HEK293 (cell line): ENCODE data around the gene ATP5F1B.

Experiments
- MEIS1 ChIP-seq: sonication (generic); formaldehyde crosslinking; IDR thresholded peaks from 2 replicates; pipeline ENCODE4 v1.8.1; 2022; ENCODE audit warnings: missing genetic modification reagents, mild to moderate bottlenecking, borderline replicate concordance
- SALL2 ChIP-seq: fragments of 450-650 bp; formaldehyde crosslinking; IDR thresholded peaks from 2 replicates; pipeline ENCODE4 v1.5.0; 2017; ENCODE audit warnings: missing biosample characterization, mild to moderate bottlenecking, missing genetic modification characterization, borderline replicate concordance
- YY1 ChIP-seq: fragments of 450-650 bp; formaldehyde crosslinking; IDR thresholded peaks from 2 replicates; pipeline ENCODE4 v1.5.1; 2018; ENCODE audit warnings: missing biosample characterization, missing genetic modification characterization
- ZBTB7A ChIP-seq: fragments of 450-650 bp; formaldehyde crosslinking; IDR thresholded peaks from 2 replicates; pipeline ENCODE4 v1.5.1; 2016; ENCODE audit warnings: low read depth, missing biosample characterization, missing genetic modification characterization
- ZFP69B ChIP-seq: fragments of 450-650 bp; formaldehyde crosslinking; IDR thresholded peaks from 2 replicates; pipeline ENCODE4 v1.5.1; 2016; ENCODE audit warnings: missing biosample characterization, missing genetic modification characterization
- ZNF138 ChIP-seq: fragments of 450-650 bp; formaldehyde crosslinking; IDR thresholded peaks from 2 replicates; pipeline ENCODE4 v1.5.1; 2016; ENCODE audit warnings: missing biosample characterization, missing genetic modification characterization, borderline replicate concordance
- ZNF146 ChIP-seq: fragments of 450-650 bp; formaldehyde crosslinking; IDR thresholded peaks from 2 replicates; pipeline ENCODE4 v1.5.1; 2016; ENCODE audit warnings: missing biosample characterization, missing genetic modification characterization
- ZNF274 ChIP-seq, 2 experiments: fragments of 200-500 bp in 1 of 2; fragments of 450-650 bp in 1 of 2; sonication (Bioruptor generic) in 1 of 2; formaldehyde crosslinking in 1 of 2; IDR thresholded peaks; 2 replicates each; pipeline versions ENCODE4 v1.5.1 to v1.6.1; 2014 to 2016; ENCODE audit warnings: borderline replicate concordance in 1 of 2, inconsistent platforms in 1 of 2, low read length in 1 of 2, missing biosample characterization in 1 of 2, missing genetic modification characterization in 1 of 2
- TF ChIP-seq, protein P1 (sequence below): fragments of 450-650 bp; formaldehyde crosslinking; IDR thresholded peaks from 2 replicates; pipeline ENCODE4 v1.5.1; 2016; ENCODE audit warnings: missing biosample characterization, missing genetic modification characterization
- TF ChIP-seq, protein P2 (sequence below): fragments of 450-650 bp; formaldehyde crosslinking; IDR thresholded peaks from 2 replicates; pipeline ENCODE4 v1.5.1; 2016; ENCODE audit warnings: missing biosample characterization, missing genetic modification characterization
- TF ChIP-seq, protein P3 (sequence below): fragments of 450-650 bp; formaldehyde crosslinking; conservative IDR thresholded peaks from 2 replicates; pipeline ENCODE4 v1.5.1; 2016; ENCODE audit warnings: low read depth, missing biosample characterization, missing genetic modification characterization
- TF ChIP-seq, protein P4 (sequence below): sonication (generic); formaldehyde crosslinking; IDR thresholded peaks from 2 replicates; pipeline ENCODE4 v1.8.1; 2022; ENCODE audit warnings: mild to moderate bottlenecking, moderate library complexity, missing genetic modification reagents
- TF ChIP-seq, protein P5 (sequence below): fragments of 450-650 bp; formaldehyde crosslinking; IDR thresholded peaks from 2 replicates; pipeline ENCODE4 v1.5.1; 2016; ENCODE audit warnings: missing biosample characterization, missing genetic modification characterization
- TF ChIP-seq, protein P6 (sequence below): fragments of 450-650 bp; IDR thresholded peaks from 2 replicates; pipeline ENCODE4 v1.5.1; 2018; ENCODE audit warnings: missing biosample characterization, mild to moderate bottlenecking, missing genetic modification characterization

DNA sequence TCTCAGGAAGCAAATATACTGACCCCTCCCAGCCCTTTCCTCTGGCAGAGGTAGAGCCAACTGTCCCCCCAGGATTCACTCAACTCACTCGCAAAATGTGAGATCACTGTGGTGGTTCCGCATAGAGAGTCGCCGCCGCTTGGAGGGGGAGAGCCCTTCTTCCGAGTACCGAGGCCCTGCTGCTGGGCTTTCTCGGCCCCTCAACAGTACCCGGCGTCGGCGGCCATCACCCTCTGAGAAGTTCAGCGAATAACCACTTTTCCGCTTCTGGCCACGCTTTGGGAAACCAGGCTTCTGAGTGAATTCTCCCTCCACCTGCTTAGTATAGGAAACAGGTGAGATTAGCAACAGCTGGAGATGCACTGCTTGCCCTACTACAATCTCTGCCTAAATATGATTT lies 46.7 kb downstream of the ATP5F1B start:
- TF ChIP-seq, protein P1, sequence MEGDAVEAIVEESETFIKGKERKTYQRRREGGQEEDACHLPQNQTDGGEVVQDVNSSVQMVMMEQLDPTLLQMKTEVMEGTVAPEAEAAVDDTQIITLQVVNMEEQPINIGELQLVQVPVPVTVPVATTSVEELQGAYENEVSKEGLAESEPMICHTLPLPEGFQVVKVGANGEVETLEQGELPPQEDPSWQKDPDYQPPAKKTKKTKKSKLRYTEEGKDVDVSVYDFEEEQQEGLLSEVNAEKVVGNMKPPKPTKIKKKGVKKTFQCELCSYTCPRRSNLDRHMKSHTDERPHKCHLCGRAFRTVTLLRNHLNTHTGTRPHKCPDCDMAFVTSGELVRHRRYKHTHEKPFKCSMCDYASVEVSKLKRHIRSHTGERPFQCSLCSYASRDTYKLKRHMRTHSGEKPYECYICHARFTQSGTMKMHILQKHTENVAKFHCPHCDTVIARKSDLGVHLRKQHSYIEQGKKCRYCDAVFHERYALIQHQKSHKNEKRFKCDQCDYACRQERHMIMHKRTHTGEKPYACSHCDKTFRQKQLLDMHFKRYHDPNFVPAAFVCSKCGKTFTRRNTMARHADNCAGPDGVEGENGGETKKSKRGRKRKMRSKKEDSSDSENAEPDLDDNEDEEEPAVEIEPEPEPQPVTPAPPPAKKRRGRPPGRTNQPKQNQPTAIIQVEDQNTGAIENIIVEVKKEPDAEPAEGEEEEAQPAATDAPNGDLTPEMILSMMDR (tag by site-specific recombination): no peak
- no peak for TF ChIP-seq ZFP69B (tag by site-specific recombination)
- TF ChIP-seq, protein P2, sequence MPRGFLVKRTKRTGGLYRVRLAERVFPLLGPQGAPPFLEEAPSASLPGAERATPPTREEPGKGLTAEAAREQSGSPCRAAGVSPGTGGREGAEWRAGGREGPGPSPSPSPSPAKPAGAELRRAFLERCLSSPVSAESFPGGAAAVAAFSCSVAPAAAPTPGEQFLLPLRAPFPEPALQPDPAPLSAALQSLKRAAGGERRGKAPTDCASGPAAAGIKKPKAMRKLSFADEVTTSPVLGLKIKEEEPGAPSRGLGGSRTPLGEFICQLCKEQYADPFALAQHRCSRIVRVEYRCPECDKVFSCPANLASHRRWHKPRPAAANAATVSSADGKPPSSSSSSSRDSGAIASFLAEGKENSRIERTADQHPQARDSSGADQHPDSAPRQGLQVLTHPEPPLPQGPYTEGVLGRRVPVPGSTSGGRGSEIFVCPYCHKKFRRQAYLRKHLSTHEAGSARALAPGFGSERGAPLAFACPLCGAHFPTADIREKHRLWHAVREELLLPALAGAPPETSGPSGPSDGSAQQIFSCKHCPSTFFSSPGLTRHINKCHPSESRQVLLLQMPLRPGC (tag by site-specific recombination): no peak
- TF ChIP-seq, protein P3, sequence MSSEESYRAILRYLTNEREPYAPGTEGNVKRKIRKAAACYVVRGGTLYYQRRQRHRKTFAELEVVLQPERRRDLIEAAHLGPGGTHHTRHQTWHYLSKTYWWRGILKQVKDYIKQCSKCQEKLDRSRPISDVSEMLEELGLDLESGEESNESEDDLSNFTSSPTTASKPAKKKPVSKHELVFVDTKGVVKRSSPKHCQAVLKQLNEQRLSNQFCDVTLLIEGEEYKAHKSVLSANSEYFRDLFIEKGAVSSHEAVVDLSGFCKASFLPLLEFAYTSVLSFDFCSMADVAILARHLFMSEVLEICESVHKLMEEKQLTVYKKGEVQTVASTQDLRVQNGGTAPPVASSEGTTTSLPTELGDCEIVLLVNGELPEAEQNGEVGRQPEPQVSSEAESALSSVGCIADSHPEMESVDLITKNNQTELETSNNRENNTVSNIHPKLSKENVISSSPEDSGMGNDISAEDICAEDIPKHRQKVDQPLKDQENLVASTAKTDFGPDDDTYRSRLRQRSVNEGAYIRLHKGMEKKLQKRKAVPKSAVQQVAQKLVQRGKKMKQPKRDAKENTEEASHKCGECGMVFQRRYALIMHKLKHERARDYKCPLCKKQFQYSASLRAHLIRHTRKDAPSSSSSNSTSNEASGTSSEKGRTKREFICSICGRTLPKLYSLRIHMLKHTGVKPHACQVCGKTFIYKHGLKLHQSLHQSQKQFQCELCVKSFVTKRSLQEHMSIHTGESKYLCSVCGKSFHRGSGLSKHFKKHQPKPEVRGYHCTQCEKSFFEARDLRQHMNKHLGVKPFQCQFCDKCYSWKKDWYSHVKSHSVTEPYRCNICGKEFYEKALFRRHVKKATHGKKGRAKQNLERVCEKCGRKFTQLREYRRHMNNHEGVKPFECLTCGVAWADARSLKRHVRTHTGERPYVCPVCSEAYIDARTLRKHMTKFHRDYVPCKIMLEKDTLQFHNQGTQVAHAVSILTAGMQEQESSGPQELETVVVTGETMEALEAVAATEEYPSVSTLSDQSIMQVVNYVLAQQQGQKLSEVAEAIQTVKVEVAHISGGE (tag by site-specific recombination): no peak
- TF ChIP-seq ZNF146 (tag by site-specific recombination): no peak
- TF ChIP-seq YY1: no peak
- TF ChIP-seq, protein P4, sequence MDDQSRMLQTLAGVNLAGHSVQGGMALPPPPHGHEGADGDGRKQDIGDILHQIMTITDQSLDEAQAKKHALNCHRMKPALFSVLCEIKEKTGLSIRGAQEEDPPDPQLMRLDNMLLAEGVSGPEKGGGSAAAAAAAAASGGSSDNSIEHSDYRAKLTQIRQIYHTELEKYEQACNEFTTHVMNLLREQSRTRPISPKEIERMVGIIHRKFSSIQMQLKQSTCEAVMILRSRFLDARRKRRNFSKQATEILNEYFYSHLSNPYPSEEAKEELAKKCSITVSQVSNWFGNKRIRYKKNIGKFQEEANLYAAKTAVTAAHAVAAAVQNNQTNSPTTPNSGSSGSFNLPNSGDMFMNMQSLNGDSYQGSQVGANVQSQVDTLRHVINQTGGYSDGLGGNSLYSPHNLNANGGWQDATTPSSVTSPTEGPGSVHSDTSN (CRISPR knock-in tag): no peak
- no peak for TF ChIP-seq ZNF138 (tag by site-specific recombination)
- no peak for TF ChIP-seq ZNF274 (IDR thresholded peaks at IDR 0.05; ENCODE audit: low read length)
- TF ChIP-seq ZNF274 (tag by site-specific recombination; IDR thresholded peaks at IDR 0.05; ENCODE audit: borderline replicate concordance): no peak
- TF ChIP-seq, protein P5, sequence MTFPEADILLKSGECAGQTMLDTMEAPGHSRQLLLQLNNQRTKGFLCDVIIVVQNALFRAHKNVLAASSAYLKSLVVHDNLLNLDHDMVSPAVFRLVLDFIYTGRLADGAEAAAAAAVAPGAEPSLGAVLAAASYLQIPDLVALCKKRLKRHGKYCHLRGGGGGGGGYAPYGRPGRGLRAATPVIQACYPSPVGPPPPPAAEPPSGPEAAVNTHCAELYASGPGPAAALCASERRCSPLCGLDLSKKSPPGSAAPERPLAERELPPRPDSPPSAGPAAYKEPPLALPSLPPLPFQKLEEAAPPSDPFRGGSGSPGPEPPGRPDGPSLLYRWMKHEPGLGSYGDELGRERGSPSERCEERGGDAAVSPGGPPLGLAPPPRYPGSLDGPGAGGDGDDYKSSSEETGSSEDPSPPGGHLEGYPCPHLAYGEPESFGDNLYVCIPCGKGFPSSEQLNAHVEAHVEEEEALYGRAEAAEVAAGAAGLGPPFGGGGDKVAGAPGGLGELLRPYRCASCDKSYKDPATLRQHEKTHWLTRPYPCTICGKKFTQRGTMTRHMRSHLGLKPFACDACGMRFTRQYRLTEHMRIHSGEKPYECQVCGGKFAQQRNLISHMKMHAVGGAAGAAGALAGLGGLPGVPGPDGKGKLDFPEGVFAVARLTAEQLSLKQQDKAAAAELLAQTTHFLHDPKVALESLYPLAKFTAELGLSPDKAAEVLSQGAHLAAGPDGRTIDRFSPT (tag by site-specific recombination): no peak
- TF ChIP-seq MEIS1: no peak
- no peak for TF ChIP-seq ZBTB7A (tag by site-specific recombination)
- TF ChIP-seq, protein P6, sequence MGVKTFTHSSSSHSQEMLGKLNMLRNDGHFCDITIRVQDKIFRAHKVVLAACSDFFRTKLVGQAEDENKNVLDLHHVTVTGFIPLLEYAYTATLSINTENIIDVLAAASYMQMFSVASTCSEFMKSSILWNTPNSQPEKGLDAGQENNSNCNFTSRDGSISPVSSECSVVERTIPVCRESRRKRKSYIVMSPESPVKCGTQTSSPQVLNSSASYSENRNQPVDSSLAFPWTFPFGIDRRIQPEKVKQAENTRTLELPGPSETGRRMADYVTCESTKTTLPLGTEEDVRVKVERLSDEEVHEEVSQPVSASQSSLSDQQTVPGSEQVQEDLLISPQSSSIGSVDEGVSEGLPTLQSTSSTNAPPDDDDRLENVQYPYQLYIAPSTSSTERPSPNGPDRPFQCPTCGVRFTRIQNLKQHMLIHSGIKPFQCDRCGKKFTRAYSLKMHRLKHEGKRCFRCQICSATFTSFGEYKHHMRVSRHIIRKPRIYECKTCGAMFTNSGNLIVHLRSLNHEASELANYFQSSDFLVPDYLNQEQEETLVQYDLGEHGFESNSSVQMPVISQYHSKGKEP (tag by site-specific recombination): no peak
- TF ChIP-seq SALL2: no peak
